Suppressor macrophage (primary cell): ENCODE results near the gene HAUS6.
"Not testable (repeated sequence)": the region's sequence is repeated elsewhere in the genome, so short reads cannot be mapped to it uniquely, and the experiment has no call there.

Experiments
- DNase-seq, 4 experiments: peaks; one replicate each; pipeline ENCODE4 v3.0.0-alpha.2; 2020 to 2022

The HAUS6 gene

DNA sequence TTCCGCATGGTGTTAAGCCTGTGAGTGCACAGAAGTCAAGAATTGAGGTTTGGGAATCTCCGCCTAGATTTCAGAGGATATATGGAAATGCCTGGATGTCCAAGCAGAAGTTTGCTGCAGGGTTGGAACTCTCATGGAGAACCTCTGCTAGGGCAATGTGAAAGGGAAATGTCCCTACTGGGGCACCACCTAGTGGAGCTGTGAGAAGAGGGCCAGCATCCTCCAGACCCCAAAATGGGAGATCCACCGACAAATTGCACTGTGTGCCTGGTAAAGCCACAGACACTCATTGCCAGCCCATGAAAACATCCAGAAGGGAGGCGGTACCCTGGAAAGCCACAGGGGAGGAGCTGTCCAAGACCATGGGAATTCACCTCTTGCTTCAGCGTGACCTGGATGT lies 66.1 kb downstream of the HAUS6 start:
- no peak for DNase-seq

DNA sequence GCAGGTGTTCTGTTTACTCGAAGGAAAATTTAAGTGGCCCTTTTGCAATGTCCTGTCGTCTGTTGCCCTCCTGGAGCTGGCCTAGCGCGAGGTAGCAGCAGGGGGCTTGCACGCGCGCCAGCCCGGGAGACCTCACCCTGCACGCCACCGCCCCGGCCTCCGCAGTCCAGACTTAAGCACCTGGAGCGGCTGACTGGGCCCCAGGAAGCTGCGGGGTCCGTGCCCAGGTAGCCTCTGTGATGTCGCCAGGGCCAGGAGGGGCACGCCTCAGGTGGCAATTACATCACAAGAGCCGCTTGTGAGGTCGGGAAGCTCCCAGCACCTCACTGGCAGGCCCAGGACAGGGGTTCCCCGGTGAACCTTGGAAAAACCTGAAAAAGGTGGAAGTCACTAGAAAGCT lies 69.7 kb downstream of the HAUS6 start, which contains the start of gene SAXO1:
Gene SAXO1, minus strand, starts transcription at position 195 of the 400 bp plus-strand sequence. CDS start 301 bp downstream, outside the sequence.
- DNase-seq = no peak

DNA sequence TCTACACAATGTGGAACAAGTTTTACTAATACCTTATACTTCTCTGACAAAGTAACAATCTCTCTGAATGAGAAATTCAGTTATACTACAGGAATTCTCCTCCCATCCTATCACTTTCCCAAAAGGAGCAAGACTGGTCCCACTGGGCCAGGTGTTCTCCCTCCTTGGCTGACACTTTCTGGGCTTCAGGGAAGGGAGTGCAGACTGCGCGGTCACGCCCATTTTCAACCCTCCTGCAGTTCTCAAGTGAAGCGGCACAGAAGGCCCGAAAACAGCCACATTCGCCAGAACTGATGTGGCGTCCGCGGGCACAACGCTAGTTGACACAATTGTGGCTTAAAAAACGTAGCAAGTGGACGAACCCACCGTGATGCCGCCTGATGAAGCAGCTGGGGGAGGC lies 70.3 kb downstream of the HAUS6 start:
- no peak for DNase-seq

DNA sequence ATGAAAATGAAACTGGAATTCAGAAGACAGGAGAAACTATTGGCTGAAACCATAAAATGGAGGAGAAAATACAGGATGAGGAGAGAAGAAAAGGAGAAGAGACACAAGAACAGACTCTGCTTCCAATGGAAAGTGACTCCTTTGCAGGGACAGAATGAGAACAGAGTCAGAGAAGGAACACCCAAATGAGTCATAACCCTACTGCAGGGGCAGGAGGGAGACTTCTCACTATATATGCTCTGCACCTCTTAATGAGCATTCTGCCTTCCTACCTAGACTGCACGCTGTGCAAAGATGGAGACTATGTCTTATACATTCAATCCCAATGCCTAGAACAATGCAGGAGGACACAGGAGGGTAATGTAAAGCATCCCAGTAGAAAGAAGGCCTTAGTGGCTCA lies 71.8 kb downstream of the HAUS6 start:
- DNase-seq = no peak

DNA sequence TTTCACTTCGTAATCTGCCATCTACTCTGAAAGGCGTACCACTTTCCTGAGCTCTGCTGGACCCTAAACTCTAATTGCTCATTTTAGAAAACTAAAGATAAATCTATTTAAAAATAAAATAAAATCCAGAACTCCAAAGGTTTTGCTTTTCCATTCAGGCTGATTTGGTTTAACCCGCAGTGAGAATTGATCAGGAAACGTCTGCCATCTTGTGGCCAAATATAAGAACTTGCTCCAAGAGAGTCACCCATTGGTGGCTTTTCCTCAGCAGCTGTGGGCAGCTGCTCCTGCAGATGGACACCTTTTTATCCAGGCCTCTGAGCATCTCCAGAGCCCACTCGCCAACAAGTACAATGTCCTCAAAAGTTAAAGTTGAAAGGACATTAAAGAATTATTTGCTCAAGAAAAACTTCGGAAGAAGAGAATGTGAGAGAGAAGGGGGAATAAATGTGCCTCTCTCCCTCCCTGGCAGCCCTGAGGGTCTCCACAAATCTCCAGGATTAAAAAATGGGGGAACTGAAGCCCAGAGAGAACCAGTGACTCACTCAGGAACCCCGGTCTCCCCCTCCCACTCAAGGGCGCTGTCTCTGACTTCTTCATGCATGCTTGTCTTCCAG lies 73.8 kb downstream of the HAUS6 start:
- peak; percentile 62 to 76 (median 68) for DNase-seq

DNA sequence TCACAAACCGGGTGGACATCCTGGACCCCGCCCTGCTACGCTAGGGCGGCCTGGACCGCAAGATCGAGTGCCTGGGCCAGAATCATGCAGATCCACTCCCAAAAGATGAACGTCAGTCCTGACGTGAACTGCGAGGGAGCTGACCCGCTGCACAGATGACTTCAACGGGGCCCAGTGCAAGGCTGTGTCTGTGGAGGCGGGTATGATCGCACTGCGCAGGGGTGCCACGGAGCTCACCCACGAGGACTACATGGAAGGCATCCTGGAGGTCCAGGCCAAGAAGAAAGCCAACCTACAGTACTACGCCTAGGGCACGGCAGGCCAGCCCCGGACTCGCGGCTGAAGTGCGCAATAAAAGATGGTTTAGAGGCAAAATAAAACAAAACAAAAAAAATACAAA lies 74.9 kb downstream of the HAUS6 start:
- no peak for DNase-seq

DNA sequence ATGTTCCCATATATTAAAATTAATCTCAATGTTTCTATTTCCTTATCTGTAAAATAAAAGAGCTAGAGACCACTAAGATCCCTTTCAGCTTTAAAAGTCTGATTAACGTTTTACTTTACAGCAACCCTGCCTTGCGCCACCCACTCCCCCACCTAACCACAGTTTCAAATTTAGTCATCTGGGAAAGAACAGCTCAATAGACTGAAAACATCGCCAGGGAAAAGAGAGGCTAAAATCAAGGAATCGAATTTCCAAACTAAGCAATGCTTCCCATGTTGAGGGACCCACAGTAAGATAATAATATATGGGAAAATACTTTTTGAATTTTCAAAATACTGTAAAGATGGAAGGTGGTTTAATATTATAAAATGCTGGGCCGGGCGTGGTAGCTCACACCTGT lies 76.3 kb downstream of the HAUS6 start:
- DNase-seq = no peak

DNA sequence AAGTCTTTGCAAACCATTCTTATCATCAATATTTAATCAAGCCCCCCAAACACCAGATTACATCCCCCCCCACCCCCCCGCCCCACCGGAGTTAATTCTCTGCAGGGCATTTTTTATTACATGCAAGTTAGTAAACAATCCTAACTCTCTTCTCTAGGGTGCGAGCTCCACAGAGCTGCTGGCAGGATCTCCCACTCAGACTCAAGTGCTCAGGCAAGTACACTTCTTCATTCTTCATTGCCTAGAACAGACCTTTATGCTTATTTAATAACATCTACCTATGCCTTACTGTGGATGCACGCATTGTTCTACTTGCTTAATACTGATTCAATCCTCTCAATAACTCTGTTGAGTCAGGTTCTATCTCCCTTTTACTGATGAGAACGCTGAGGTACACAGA lies 79.6 kb downstream of the HAUS6 start:
- DNase-seq = no peak

DNA sequence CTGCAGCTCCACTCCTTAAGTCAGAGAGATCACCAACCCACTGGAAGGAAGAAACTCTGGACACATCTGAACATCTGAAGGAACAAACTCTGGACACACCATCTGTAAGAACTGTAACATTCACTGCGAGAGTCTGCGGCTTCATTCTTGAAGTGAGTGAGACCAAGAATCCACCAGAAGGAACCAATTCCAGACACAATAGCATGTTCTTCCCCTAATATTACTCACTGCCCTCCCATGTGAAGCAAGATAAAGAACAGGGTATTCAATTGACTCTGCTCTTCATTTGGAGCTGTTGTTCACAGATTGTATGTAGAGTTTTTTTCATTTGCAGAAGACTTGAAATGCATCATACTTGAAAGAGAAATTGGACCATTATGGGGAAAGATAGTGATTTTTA lies 80.5 kb downstream of the HAUS6 start:
- no peak for DNase-seq

DNA sequence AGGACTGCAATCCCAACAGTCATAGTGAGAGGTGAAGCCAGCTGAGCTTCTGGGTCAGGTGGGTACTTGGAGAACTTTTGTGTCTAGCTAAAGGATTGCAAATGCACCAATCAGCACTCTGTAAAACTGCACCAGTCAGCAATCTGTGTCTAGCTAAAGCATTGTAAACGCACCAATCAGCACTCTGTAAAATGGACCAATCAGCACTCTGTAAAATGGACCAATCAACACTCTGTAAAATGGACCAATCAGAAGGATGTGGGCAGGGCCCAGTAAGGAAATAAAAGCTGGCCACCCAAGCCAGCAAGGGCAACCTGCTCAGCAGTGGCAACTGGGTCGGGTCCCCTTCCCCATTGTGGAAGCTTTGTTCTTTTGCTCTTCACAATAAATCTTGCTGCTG lies 81.1 kb downstream of the HAUS6 start:
- DNase-seq = not testable (repeated sequence)

DNA sequence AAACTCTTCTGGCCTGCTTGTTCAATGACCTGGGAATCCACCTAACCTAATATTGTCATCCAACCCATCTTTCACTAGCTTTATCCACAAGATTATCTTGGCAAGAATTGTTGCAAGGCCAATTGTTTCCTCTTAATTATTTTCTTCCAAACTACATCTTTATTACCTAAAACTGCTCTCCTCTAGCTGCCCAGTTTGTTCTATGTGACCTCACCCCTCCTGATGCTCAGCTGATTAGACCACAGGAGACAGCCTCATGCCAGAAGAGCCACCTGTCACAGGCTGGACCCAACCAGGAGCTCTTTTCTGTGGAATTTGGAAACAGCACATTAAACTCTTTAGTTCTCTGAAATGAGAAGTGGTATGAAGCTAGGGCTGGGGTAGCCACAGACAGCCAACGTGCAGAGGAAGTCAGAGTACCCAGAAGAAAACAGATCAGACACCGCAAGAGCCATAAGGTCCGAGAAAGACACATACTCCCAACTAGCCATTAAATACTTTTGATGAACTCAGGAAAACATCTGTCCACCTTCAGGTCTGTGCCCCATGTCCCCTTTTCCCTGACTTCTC lies 81.7 kb downstream of the HAUS6 start:
- no peak for DNase-seq

DNA sequence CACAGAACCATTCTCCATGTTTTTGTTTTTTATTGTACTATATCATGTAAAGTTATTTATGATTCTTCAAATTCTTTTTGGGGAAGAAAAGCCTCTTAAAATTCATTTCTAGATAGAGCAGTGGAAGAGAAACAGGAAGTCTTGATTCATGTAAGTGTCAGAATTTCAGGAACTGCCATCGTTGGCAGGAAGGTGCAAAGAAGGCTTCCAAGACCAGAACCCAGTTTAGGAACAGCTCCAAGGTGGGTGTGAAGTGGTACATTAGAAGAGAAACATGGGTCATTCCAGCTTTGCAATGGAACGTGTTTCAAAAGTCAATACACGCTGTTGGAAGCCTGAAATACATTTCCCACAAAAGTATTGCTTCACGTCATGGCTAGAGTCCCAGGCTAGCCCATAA lies 84.5 kb downstream of the HAUS6 start:
- DNase-seq = peak in 2 of 4 experiments; percentile 19 to 23

DNA sequence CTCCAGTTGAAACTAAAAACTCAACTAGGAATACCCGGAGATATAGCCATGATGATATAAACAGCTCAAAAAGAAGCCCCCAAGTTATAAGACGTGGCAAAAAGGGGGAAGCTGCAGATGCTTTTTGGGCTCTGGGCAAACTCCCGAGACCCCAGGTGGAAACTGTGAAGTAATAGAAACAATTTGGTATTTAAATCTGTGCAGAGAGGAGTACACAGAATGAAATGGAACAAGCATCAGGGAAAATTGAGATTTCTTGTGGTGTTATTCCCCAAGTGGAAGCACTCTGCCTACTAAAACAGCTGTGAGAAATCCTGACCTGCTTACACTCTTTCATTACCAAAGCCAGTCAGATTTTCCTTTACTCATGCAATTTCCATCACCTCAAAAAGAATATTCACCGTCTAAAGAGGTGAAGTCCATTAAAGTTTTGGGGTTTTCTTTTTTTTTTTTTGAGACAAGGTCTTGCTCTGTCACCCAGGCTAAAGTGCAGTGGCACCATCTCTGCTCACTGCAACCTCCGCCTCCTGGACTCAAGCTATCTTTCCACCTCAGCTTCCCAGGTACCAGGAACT lies 93.2 kb downstream of the HAUS6 start:
- no peak for DNase-seq
